RWPE2 (cell line): ENCODE measurements around the gene CA10.

Source experiments
- ATAC-seq: fragments of 200-7000 bp; cut with Tn5 transposase; 3 replicates; pipeline ENCODE4 v1.9.1; 2021; ENCODE audit warnings: low read depth
- DNase-seq: peaks from one replicate; pipeline ENCODE4 v3.0.0-alpha.2; 2020; ENCODE audit warnings: low spot score
- H3K27ac ChIP-seq: fragments of 450-650 bp; 2 replicates; pipeline ENCODE4 v1.5.1; 2017; ENCODE audit warnings: mild to moderate bottlenecking; ENCODE audit not compliant: poor library complexity, severe bottlenecking
- H3K27me3 ChIP-seq: fragments of 250-450 bp; sonication (Bioruptor Pico); 2 replicates; pipeline ENCODE4 v1.5.1; 2021; ENCODE audit warnings: mild to moderate bottlenecking, moderate library complexity; ENCODE audit not compliant: insufficient read depth, poor library complexity, severe bottlenecking
- H3K36me3 ChIP-seq: fragments of 250-450 bp; sonication (Bioruptor Pico); 2 replicates; pipeline ENCODE4 v1.5.1; 2020; ENCODE audit warnings: low read depth, mild to moderate bottlenecking, moderate library complexity
- H3K4me1 ChIP-seq: fragments of 250-450 bp; sonication (Bioruptor Pico); 2 replicates; pipeline ENCODE4 v1.5.1; 2021; ENCODE audit warnings: mild to moderate bottlenecking, moderate library complexity; ENCODE audit not compliant: insufficient read depth, poor library complexity, severe bottlenecking
- H3K4me3 ChIP-seq: fragments of 250-450 bp; sonication (Bioruptor Pico); 2 replicates; pipeline ENCODE4 v1.5.1; 2021; ENCODE audit warnings: mild to moderate bottlenecking, moderate library complexity; ENCODE audit not compliant: severe bottlenecking
- H3K9me3 ChIP-seq: fragments of 250-450 bp; sonication (Bioruptor Pico); 2 replicates; pipeline ENCODE4 v1.5.1; 2021; ENCODE audit warnings: mild to moderate bottlenecking, moderate library complexity; ENCODE audit not compliant: severe bottlenecking
- TF ChIP-seq, protein P1 (sequence below): fragments of 450-650 bp; IDR thresholded peaks from one replicate; pipeline ENCODE4 v1.5.1; 2017; ENCODE audit warnings: mild to moderate bottlenecking, moderate library complexity; ENCODE audit not compliant: poor library complexity, severe bottlenecking

The CA10 gene

DNA sequence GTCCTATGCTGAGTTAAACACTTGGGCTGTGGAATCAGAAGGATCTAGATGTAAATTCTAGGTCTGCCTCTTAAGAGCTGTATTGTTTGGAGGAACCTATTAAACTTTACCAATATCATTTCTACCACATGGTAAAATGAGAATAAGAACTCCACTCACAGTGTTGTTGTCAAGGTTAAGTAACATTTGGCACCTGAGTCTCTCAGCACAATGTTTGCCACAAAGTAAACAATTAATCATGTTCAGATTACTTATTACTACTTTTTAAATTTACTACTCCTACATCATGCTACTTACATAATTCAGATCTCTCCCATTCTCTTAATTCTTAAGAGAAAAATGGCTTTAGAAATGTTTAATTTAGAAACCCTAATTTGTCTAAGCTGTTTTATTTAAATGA lies 305.9 kb downstream of the CA10 start:
- Histone ChIP-seq H3K9me3 (no peaks in the 10 kb centered on the region), H3K27me3 (peaks cover 7% of the 10 kb centered on the region), H3K36me3 (no peaks in the 10 kb centered on the region), H3K27ac (no peak overlapping the region), H3K4me1 (peaks cover 9% of the 10 kb centered on the region), H3K4me3 (no peak overlapping the region)
- TF ChIP-seq, protein P1, sequence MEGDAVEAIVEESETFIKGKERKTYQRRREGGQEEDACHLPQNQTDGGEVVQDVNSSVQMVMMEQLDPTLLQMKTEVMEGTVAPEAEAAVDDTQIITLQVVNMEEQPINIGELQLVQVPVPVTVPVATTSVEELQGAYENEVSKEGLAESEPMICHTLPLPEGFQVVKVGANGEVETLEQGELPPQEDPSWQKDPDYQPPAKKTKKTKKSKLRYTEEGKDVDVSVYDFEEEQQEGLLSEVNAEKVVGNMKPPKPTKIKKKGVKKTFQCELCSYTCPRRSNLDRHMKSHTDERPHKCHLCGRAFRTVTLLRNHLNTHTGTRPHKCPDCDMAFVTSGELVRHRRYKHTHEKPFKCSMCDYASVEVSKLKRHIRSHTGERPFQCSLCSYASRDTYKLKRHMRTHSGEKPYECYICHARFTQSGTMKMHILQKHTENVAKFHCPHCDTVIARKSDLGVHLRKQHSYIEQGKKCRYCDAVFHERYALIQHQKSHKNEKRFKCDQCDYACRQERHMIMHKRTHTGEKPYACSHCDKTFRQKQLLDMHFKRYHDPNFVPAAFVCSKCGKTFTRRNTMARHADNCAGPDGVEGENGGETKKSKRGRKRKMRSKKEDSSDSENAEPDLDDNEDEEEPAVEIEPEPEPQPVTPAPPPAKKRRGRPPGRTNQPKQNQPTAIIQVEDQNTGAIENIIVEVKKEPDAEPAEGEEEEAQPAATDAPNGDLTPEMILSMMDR = no peak
- ATAC-seq = no peak
- no peak for DNase-seq

DNA sequence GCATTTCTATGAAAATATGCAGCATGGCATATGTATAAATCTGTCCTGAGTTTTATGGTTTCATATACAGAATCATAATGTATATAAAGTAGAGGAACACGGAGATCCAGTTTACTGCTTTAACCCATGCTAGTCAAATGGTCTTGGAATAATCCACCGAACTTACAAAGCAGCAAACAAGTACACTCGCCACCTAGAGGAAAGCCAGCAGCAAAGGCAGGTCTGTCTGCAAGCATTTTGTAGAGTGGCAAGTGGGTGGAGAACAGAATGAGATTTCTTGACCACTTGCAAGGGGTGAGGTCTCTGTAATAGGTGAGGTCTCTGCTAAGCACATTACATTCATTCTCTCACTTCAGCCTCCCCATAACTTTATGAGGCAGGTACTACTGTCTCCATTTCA lies 308.3 kb downstream of the CA10 start:
- peaks cover 9% of the 10 kb centered on the region for H3K4me1 ChIP-seq
- no peaks in the 10 kb centered on the region for H3K9me3 ChIP-seq
- DNase-seq = no peak
- TF ChIP-seq, protein P1 = peak; percentile 35
- no peaks in the 10 kb centered on the region for H3K27me3 ChIP-seq
- no peaks in the 10 kb centered on the region for H3K36me3 ChIP-seq
- no peak overlapping the region for H3K27ac ChIP-seq
- ATAC-seq = no peak
- H3K4me3 ChIP-seq = no peak overlapping the region

DNA sequence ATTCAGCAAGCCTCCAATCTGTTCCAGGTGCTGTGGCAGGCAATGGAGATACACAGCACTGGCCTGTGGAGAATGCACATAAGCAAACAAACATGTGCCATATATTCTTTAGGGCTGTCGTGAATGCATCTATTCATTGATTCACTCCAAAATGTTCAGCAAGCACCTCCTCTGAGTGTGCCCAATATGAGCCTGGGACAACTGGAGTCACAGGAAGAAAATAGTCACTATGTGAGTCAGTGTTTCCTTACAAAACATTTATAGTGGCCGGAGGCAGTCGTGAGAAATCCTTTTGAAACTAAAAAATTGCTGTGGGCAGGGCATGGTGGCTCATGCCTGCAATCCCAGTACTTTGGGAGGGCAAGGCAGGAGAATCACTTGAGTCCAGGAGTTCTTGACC lies 310.1 kb downstream of the CA10 start:
- Histone ChIP-seq H3K4me3 (no peak overlapping the region), H3K36me3 (no peaks in the 10 kb centered on the region), H3K27ac (no peak overlapping the region), H3K4me1 (peaks cover 9% of the 10 kb centered on the region), H3K9me3 (no peaks in the 10 kb centered on the region), H3K27me3 (no peaks in the 10 kb centered on the region)
- TF ChIP-seq, protein P1 = no peak
- ATAC-seq = peak; percentile 89
- DNase-seq = no peak

- Histone ChIP-seq H3K4me1 (peaks cover 9% of the 10 kb centered on the region), H3K27me3 (no peaks in the 10 kb centered on the region), H3K4me3 (no peak overlapping the region), H3K27ac (no peak overlapping the region), H3K36me3 (no peaks in the 10 kb centered on the region), H3K9me3 (no peaks in the 10 kb centered on the region)
- TF ChIP-seq, protein P1 = no peak
- ATAC-seq (no peak), DNase-seq (no peak)
Measured at GRCh38 chr17:51846566-51846965, 311.9 kb downstream of the CA10 start.

DNA sequence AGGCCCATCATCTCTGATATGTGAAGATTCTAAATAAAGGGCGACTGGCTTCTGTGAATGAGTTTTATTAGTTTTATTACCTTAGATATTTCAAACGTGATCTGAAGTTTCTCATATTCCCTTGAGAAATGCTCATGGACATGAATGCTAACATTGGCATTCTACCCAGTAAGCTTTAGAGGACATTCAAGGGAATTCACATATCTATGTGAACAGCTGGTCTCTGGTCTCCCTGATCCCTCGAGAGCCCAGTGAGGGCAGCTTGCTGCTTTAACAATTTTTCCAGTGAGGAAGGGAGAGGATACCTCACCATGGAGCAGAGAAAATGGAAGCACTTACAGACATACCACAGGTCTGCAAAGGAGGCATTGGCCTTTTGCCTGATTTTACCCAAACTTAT lies 312.7 kb downstream of the CA10 start:
- TF ChIP-seq, protein P1 = no peak
- H3K27me3 ChIP-seq = no peaks in the 10 kb centered on the region
- peaks cover 9% of the 10 kb centered on the region for H3K4me1 ChIP-seq
- ATAC-seq (no peak), DNase-seq (no peak)
- H3K9me3 ChIP-seq = no peaks in the 10 kb centered on the region
- H3K36me3 ChIP-seq = no peaks in the 10 kb centered on the region
- H3K27ac ChIP-seq = no peak overlapping the region
- H3K4me3 ChIP-seq = no peak overlapping the region
